Measurements from ENCODE around the gene GSTCD. TPM values are rescaled to one million over a fixed set of nuclear protein-coding genes. Genes with fewer than 3 reads are reported as not detected.

GSTCD gene
- total RNA-seq, 1 experiment from 2014 or later, result 17.9 TPM

GRCh38 chr4:105807496-105807895, 98.9 kb downstream of the GSTCD start:
- H3K27me3 Mint-ChIP-seq (ENCODE audit: low read depth), result no peaks in the 10 kb centered on the region
- H3K23me2 ChIP-seq (ENCODE audit: insufficient read length, low read depth, low read length, poor library complexity, severe bottlenecking), result no peaks in the 10 kb centered on the region
- H2AFZ ChIP-seq (ENCODE audit: low read length), result no peak overlapping the region
- H3K27ac Mint-ChIP-seq, result no peak overlapping the region
- no peak overlapping the region for H3K4me3 Mint-ChIP-seq
- H3K27ac ChIP-seq (ENCODE audit: insufficient read length, low read depth, low read length), result no peak overlapping the region
- H2BK120ac ChIP-seq (ENCODE audit: low read depth, low read length, poor library complexity, severe bottlenecking), result no peak overlapping the region
- no peaks in the 10 kb centered on the region for H3K9me3 Mint-ChIP-seq
- H3K79me2 ChIP-seq (ENCODE audit: insufficient read depth, low read length), result no peaks in the 10 kb centered on the region
- no peak overlapping the region for H3K14ac ChIP-seq (ENCODE audit: insufficient read depth, low read length)
- H4K91ac ChIP-seq (ENCODE audit: insufficient read length, low read depth, low read length), result no peak overlapping the region
- DNase-seq, result no peak
- no peak overlapping the region for H4K5ac ChIP-seq (ENCODE audit: insufficient read length, low read depth, low read length)
- H3K56ac ChIP-seq (ENCODE audit: insufficient read length, low read depth, low read length), result no peak overlapping the region
- H4K8ac ChIP-seq (replicated peaks; ENCODE audit: insufficient read length, low read depth, low read length), result no peak overlapping the region
- H3K23ac ChIP-seq (ENCODE audit: insufficient read length, low read depth, low read length), result no peak overlapping the region
- H2AK5ac ChIP-seq (ENCODE audit: insufficient read length, low read length), result no peak overlapping the region
- H2BK5ac ChIP-seq (ENCODE audit: insufficient read length, low read length), result no peak overlapping the region
- H3K79me1 ChIP-seq (ENCODE audit: insufficient read depth, low read depth, low read length, poor library complexity, severe bottlenecking), result no peaks in the 10 kb centered on the region
- H4K20me1 ChIP-seq (ENCODE audit: control insufficient read depth, insufficient read depth, insufficient read length), result no peaks in the 10 kb centered on the region
- H3T11ph ChIP-seq (ENCODE audit: low read length), result no peak overlapping the region
- no peak overlapping the region for H3K4ac ChIP-seq (ENCODE audit: low read depth, low read length)
- H3K9ac ChIP-seq (ENCODE audit: extremely low read depth, insufficient read length, low read length), result no peak overlapping the region
- H3K4me1 ChIP-seq (ENCODE audit: insufficient read depth, low read length), result no peaks in the 10 kb centered on the region
- H2BK12ac ChIP-seq (ENCODE audit: insufficient read length, low read depth, low read length), result no peak overlapping the region
- no peak overlapping the region for H2BK20ac ChIP-seq (ENCODE audit: low read depth, low read length, poor library complexity, severe bottlenecking)
- no peak overlapping the region for H3K4me2 ChIP-seq (ENCODE audit: insufficient read depth, insufficient read length, low read length)
- no peaks in the 10 kb centered on the region for H3K27me3 ChIP-seq (ENCODE audit: insufficient read depth, low read length)
- H3K4me1 Mint-ChIP-seq, result peaks cover 2 to 8% of the 10 kb centered on the region in 2 experiments; a peak in 3 of 4 replicates
- no CpG with 5 or more reads among the region's 2 CpGs for WGBS (ENCODE audit: extremely low coverage, insufficient read length, low lambda C conversion rate)
- no peaks in the 10 kb centered on the region for H3K9me3 ChIP-seq (ENCODE audit: control insufficient read depth, low read depth, low read length)
- no peak for TF ChIP-seq CTCF (conservative IDR thresholded peaks at IDR 0.05)
- no peaks in the 10 kb centered on the region for H3K36me3 Mint-ChIP-seq (ENCODE audit: insufficient read depth in 1 of 3, low read depth in 3 of 3)
- H3K18ac ChIP-seq (ENCODE audit: insufficient read length, low read depth, low read length), result no peak overlapping the region
- H2BK15ac ChIP-seq (ENCODE audit: low read depth, low read length), result no peak overlapping the region
